ENCODE results near the gene RNASE3.
A peak's percentile ranks its signal among the peaks of the same experiment; 100 is the strongest.
"Not testable (repeated sequence)": the region's sequence is repeated elsewhere in the genome, so short reads cannot be mapped to it uniquely, and the experiment has no call there.

The RNASE3 gene

GRCh38 chr14:20919038-20919756 lies 28.0 kb downstream of the RNASE3 start:
- DNase-seq (ENCODE audit: low spot score): not testable (repeated sequence)

GRCh38 chr14:20923766-20924297 lies 32.6 kb downstream of the RNASE3 start:
- not testable (repeated sequence) for DNase-seq (ENCODE audit: low spot score)

GRCh38 chr14:20934148-20934762 lies 43.1 kb downstream of the RNASE3 start:
- DNase-seq (ENCODE audit: low spot score): peak; percentile 30

- no peak for DNase-seq (ENCODE audit: low spot score)
These were observed 44.3 kb downstream of the RNASE3 start for GRCh38 chr14:20935303-20935984.
